ENCODE results near the gene TMEM272. TPM values are rescaled to one million over a fixed set of nuclear protein-coding genes. Genes with fewer than 3 reads are reported as not detected.

TMEM272 gene
- polyA plus RNA-seq, 1 donor, result 1.1 TPM

GRCh38 chr13:51782026-51782710 is 62.8 kb downstream of the TMEM272 start:
- Histone ChIP-seq H3K4me1 (ENCODE audit: control insufficient read depth, insufficient read depth, low read length) (no peaks in the 10 kb centered on the region), H3K36me3 (ENCODE audit: control insufficient read depth, insufficient read depth, low read length) (no peaks in the 10 kb centered on the region), H3K4me3 (ENCODE audit: low read length) (no peak overlapping the region), H3K27me3 (ENCODE audit: control insufficient read depth, insufficient read depth, low read length) (no peaks in the 10 kb centered on the region), H3K9me3 (ENCODE audit: control insufficient read depth, low read depth, low read length) (no peaks in the 10 kb centered on the region), H3K27ac (ENCODE audit: low read length) (no peak overlapping the region)
- no peak for DNase-seq
- WGBS (ENCODE audit: insufficient coverage, low lambda C conversion rate), result no CpG with 5 or more reads among the region's 15 CpGs

GRCh38 chr13:51781246-51782022 is 63.5 kb downstream of the TMEM272 start:
- H3K4me3 ChIP-seq (ENCODE audit: low read length), result no peak overlapping the region
- H3K4me1 ChIP-seq (ENCODE audit: control insufficient read depth, insufficient read depth, low read length), result no peaks in the 10 kb centered on the region
- no peaks in the 10 kb centered on the region for H3K27me3 ChIP-seq (ENCODE audit: control insufficient read depth, insufficient read depth, low read length)
- H3K36me3 ChIP-seq (ENCODE audit: control insufficient read depth, insufficient read depth, low read length), result no peaks in the 10 kb centered on the region
- no peak overlapping the region for H3K27ac ChIP-seq (ENCODE audit: low read length)
- H3K9me3 ChIP-seq (ENCODE audit: control insufficient read depth, low read depth, low read length), result no peaks in the 10 kb centered on the region
- DNase-seq, result no peak
- no CpG with 5 or more reads among the region's 15 CpGs for WGBS (ENCODE audit: insufficient coverage, low lambda C conversion rate)

- Histone ChIP-seq H3K27ac (ENCODE audit: low read length) (no peak overlapping the region), H3K36me3 (ENCODE audit: control insufficient read depth, insufficient read depth, low read length) (no peaks in the 10 kb centered on the region), H3K27me3 (ENCODE audit: control insufficient read depth, insufficient read depth, low read length) (no peaks in the 10 kb centered on the region), H3K4me3 (ENCODE audit: low read length) (no peak overlapping the region), H3K9me3 (ENCODE audit: control insufficient read depth, low read depth, low read length) (no peaks in the 10 kb centered on the region), H3K4me1 (ENCODE audit: control insufficient read depth, insufficient read depth, low read length) (no peaks in the 10 kb centered on the region)
- 83% methylated on average over 2 of the region's 3 CpGs for WGBS (ENCODE audit: insufficient coverage, low lambda C conversion rate)
- no peak for DNase-seq
Observed at GRCh38 chr13:51780099-51780498, 64.9 kb downstream of the TMEM272 start.

GRCh38 chr13:51778392-51778791 is 66.6 kb downstream of the TMEM272 start:
- Histone ChIP-seq H3K27ac (ENCODE audit: low read length) (no peak overlapping the region), H3K27me3 (ENCODE audit: control insufficient read depth, insufficient read depth, low read length) (no peaks in the 10 kb centered on the region), H3K4me1 (ENCODE audit: control insufficient read depth, insufficient read depth, low read length) (no peaks in the 10 kb centered on the region), H3K36me3 (ENCODE audit: control insufficient read depth, insufficient read depth, low read length) (no peaks in the 10 kb centered on the region), H3K9me3 (ENCODE audit: control insufficient read depth, low read depth, low read length) (no peaks in the 10 kb centered on the region), H3K4me3 (ENCODE audit: low read length) (no peak overlapping the region)
- no peak for DNase-seq
- no CpG with 5 or more reads among the region's 11 CpGs for WGBS (ENCODE audit: insufficient coverage, low lambda C conversion rate)

GRCh38 chr13:51777921-51778320 is 67.1 kb downstream of the TMEM272 start:
- no peak overlapping the region for H3K27ac ChIP-seq (ENCODE audit: low read length)

GRCh38 chr13:51776179-51776578 is 68.8 kb downstream of the TMEM272 start:
- no peaks in the 10 kb centered on the region for H3K27me3 ChIP-seq (ENCODE audit: control insufficient read depth, insufficient read depth, low read length)
- WGBS (ENCODE audit: insufficient coverage, low lambda C conversion rate), result no CpG with 5 or more reads among the region's 7 CpGs

More at GRCh38 chr13:51777921-51778320, 67.1 kb downstream of the TMEM272 start:
- WGBS (ENCODE audit: insufficient coverage, low lambda C conversion rate), result 90% methylated on average over 2 of the region's 9 CpGs
- DNase-seq, result no peak
- H3K4me1 ChIP-seq (ENCODE audit: control insufficient read depth, insufficient read depth, low read length), result no peaks in the 10 kb centered on the region
- H3K27me3 ChIP-seq (ENCODE audit: control insufficient read depth, insufficient read depth, low read length), result no peaks in the 10 kb centered on the region
- no peaks in the 10 kb centered on the region for H3K36me3 ChIP-seq (ENCODE audit: control insufficient read depth, insufficient read depth, low read length)
- H3K9me3 ChIP-seq (ENCODE audit: control insufficient read depth, low read depth, low read length), result no peaks in the 10 kb centered on the region
- no peak overlapping the region for H3K4me3 ChIP-seq (ENCODE audit: low read length)

GRCh38 chr13:51773515-51773914 is 71.5 kb downstream of the TMEM272 start:
- Histone ChIP-seq H3K27me3 (ENCODE audit: control insufficient read depth, insufficient read depth, low read length) (no peaks in the 10 kb centered on the region), H3K4me1 (ENCODE audit: control insufficient read depth, insufficient read depth, low read length) (no peaks in the 10 kb centered on the region), H3K9me3 (ENCODE audit: control insufficient read depth, low read depth, low read length) (no peaks in the 10 kb centered on the region), H3K36me3 (ENCODE audit: control insufficient read depth, insufficient read depth, low read length) (peaks cover 7% of the 10 kb centered on the region), H3K4me3 (ENCODE audit: low read length) (no peak overlapping the region), H3K27ac (ENCODE audit: low read length) (no peak overlapping the region)
- no CpG with 5 or more reads among the region's 11 CpGs for WGBS (ENCODE audit: insufficient coverage, low lambda C conversion rate)
- no peak for DNase-seq

More at GRCh38 chr13:51776179-51776578, 68.8 kb downstream of the TMEM272 start:
- H3K36me3 ChIP-seq (ENCODE audit: control insufficient read depth, insufficient read depth, low read length), result peaks cover 4% of the 10 kb centered on the region
- no peaks in the 10 kb centered on the region for H3K4me1 ChIP-seq (ENCODE audit: control insufficient read depth, insufficient read depth, low read length)
- H3K4me3 ChIP-seq (ENCODE audit: low read length), result no peak overlapping the region
- H3K27ac ChIP-seq (ENCODE audit: low read length), result no peak overlapping the region
- DNase-seq, result no peak
- no peaks in the 10 kb centered on the region for H3K9me3 ChIP-seq (ENCODE audit: control insufficient read depth, low read depth, low read length)

- H3K4me1 ChIP-seq (ENCODE audit: control insufficient read depth, insufficient read depth, low read length), result no peaks in the 10 kb centered on the region
- no peaks in the 10 kb centered on the region for H3K9me3 ChIP-seq (ENCODE audit: control insufficient read depth, low read depth, low read length)
- no peak for DNase-seq
- peaks cover 13% of the 10 kb centered on the region for H3K36me3 ChIP-seq (ENCODE audit: control insufficient read depth, insufficient read depth, low read length)
- H3K27ac ChIP-seq (ENCODE audit: low read length), result no peak overlapping the region
- no peak overlapping the region for H3K4me3 ChIP-seq (ENCODE audit: low read length)
- whole genome bisulfite sequencing (ENCODE audit: insufficient coverage, low lambda C conversion rate), result no CpG with 5 or more reads among the region's 6 CpGs
- H3K27me3 ChIP-seq (ENCODE audit: control insufficient read depth, insufficient read depth, low read length), result no peaks in the 10 kb centered on the region
Observed at GRCh38 chr13:51772781-51773180, 72.2 kb downstream of the TMEM272 start.

GRCh38 chr13:51772105-51772455 is 72.9 kb downstream of the TMEM272 start:
- no CpG with 5 or more reads among the region's 9 CpGs for WGBS (ENCODE audit: insufficient coverage, low lambda C conversion rate)
- no peaks in the 10 kb centered on the region for H3K4me1 ChIP-seq (ENCODE audit: control insufficient read depth, insufficient read depth, low read length)
- DNase-seq, result no peak
- H3K4me3 ChIP-seq (ENCODE audit: low read length), result no peak overlapping the region
- no peaks in the 10 kb centered on the region for H3K9me3 ChIP-seq (ENCODE audit: control insufficient read depth, low read depth, low read length)
- no peaks in the 10 kb centered on the region for H3K27me3 ChIP-seq (ENCODE audit: control insufficient read depth, insufficient read depth, low read length)
- no peak overlapping the region for H3K27ac ChIP-seq (ENCODE audit: low read length)
- H3K36me3 ChIP-seq (ENCODE audit: control insufficient read depth, insufficient read depth, low read length), result peaks cover 15% of the 10 kb centered on the region

GRCh38 chr13:51771418-51772104 is 73.4 kb downstream of the TMEM272 start:
- no peaks in the 10 kb centered on the region for H3K27me3 ChIP-seq (ENCODE audit: control insufficient read depth, insufficient read depth, low read length)
- WGBS (ENCODE audit: insufficient coverage, low lambda C conversion rate), result 100% methylated on average over 1 of the region's 17 CpGs
- DNase-seq, result no peak
- H3K27ac ChIP-seq (ENCODE audit: low read length), result no peak overlapping the region
- no peak overlapping the region for H3K4me3 ChIP-seq (ENCODE audit: low read length)
- H3K36me3 ChIP-seq (ENCODE audit: control insufficient read depth, insufficient read depth, low read length), result peaks cover 20% of the 10 kb centered on the region
- no peaks in the 10 kb centered on the region for H3K4me1 ChIP-seq (ENCODE audit: control insufficient read depth, insufficient read depth, low read length)
- H3K9me3 ChIP-seq (ENCODE audit: control insufficient read depth, low read depth, low read length), result no peaks in the 10 kb centered on the region

Measured in large intestine (tissue), 3 donors.